HG02763 (cell line): ENCODE data around the gene NTRK3.

Experiments used
- ATAC-seq: cut with Tn5 transposase; IDR thresholded peaks from one replicate; pipeline ENCODE4 v1.9.1; 2021; ENCODE audit warnings: mild to moderate bottlenecking, moderate library complexity; ENCODE audit not compliant: unreplicated experiment

NTRK3 gene

DNA sequence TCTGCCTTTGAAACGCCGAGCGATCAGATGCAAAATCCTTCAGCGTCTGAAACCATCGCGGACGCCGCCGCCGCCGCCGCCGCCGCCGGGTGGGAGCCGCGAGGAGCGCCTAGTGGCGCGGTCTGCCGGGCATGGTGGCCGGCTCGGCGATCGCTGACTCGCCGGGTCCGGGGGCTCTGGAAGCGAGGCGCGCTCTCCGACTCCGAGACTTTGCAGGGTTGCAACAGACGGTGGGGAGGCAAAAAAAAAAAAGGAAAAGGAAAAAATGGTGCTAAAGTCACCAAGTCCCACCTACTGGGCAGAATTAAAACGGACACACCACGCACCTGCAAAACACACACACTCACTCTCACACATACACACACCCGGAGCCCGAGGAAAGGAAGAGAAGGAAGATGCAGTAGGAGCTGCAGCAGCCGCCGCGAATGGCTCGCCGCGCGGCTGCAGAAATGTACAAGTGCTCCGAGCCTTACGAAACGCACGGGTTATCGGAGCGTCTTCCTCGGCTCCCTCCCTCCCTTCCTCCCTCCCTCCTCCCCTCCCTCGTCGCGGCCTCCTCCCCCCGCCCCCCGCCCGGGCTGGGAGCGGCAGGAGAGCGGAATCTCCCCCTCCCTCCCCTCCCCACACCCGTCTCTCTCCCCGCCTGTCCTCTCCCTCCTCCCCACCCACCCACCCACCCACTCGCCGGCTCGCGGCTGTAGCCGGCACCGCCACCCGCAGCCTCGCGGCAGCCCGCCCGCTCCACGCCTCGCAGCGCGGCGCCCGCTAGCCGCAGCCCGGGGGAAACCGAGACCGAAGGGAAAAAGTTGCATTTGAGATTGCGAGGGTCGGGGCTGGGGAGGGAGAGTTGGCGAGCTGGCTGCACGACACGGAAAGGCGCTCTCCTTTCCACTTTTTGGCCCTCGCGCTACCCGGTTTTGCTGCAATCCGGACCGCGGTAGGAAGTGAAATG, at the start of gene NTRK3:
TSS of gene NTRK3 (minus strand) at position 461 of the 952 bp plus-strand sequence. CDS start 586 bp downstream, outside the sequence.
- no peak for ATAC-seq

DNA sequence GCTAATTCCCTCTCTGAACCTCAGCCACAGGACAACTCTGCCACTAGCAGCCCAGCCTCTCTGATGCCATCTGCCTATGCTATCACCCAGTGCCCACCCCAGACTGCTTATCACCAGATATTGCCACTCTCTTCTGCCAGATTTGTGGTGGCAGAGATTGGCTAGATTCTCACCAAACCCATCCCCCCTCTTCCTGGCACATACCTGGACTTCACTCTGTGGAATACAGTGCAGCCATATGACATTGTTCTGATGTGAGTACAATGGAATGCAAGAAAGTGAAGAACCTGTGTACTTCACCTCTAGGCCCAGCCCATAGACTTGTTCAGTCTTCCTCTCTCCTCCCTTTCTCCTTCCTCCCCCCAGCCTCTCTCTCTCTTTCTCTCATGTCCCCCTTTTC, 46.9 kb upstream of the NTRK3 start:
- ATAC-seq: no peak

GRCh38 chr15:88302373-88302772, 45.8 kb upstream of the NTRK3 start:
- ATAC-seq: no peak

- ATAC-seq: no peak
Measured at GRCh38 chr15:88301311-88301710, 44.8 kb upstream of the NTRK3 start.

DNA sequence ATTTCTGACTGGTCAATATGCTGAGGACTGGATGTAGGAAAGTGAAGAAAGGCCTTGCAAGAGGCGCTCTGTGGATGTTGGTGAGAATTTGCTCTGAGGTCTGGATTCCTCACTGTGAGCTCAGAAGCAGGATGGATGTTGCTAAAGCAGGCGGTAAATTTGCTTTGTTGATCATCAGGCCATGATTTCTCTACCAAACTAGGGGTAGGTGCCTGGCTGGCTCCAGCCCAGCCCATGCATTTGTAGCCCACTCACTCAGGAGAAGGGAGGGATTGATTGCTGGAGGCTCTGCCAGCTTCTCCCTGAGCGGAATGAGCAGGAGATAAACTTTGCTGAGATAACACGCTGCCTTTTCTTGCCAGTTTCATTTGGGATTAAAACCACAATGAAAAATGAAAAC, 44.3 kb upstream of the NTRK3 start:
- ATAC-seq: no peak

DNA sequence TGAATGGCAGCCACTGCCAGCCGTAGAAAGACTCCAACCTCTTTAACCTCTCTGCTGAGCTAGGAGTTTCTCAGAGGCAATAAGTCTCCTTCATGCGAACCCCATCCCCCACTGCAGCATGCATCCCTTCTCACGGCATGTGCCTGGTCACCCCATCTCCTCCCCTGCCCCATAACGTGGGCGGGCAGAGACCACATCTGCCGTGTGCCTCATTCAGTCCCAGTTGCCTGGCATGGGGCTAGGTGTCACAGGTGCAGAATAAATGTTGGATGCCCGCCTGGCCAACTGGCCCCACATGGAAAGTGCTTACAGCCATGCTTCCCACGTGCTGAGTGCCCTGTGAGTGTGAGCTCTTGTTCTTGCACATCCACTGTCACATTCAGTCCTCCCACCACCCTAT, 43.5 kb upstream of the NTRK3 start:
- no peak for ATAC-seq

DNA sequence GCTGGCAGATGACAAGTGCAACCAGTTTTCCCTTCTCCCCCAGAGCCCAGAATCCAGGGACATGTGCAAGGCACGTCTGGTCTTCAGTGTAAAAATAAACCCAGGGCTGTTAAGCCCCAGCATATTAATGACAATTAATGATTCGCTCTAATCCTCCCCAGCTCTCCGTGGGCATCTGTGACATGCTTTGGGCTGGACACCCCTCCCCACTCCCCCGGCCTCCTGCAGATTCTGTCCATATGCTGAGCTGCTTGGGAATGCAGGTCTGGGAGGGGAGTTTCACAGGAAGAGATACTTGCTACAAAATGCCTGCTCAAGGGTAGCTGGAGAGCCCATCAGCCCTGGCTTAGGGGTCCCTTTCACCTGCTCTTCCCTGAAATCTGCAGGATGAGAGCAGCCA, 43.0 kb upstream of the NTRK3 start:
- no peak for ATAC-seq

DNA sequence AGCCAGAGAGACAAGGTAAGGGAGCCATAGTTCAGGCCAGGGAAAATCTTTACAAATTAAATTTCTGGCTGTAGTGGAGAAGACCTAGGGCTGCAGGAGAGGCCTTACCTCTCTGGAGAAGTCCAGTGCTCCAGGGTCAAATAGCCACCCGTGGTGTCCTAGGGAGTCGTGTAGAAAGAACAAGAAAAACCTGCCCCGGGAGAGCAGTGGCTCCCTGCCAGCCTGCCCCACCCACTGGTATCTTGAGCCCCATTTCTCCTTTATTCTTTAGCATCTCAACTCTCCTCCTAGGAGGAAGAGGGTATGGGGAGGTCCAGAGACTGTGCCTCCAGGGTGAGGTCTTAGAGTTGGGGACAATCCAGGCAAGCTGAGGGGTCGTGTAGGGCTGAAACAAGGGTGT, 32.1 kb upstream of the NTRK3 start:
- no peak for ATAC-seq

GRCh38 chr15:88288206-88288605, 31.7 kb upstream of the NTRK3 start:
- ATAC-seq: no peak

GRCh38 chr15:88284318-88284998, 27.9 kb upstream of the NTRK3 start:
- no peak for ATAC-seq

DNA sequence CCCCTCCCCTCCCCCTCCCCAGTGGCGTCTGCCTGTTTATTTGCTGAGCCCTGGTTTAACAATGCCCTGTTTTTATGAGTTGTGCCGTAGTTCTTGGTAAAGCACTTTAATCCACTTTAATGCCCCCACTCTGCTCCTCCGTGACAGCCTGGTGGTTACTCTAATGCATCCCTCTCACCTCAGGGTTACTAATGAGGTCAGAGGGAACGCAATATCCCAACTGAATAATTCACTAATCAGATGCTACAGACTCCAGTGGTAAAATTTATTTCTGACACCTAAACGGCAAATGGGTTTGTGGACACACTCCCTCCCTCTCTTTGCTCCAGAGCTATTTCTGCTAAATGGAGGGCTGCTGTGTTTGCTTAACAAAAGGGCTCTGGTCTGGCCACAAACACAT, 26.1 kb upstream of the NTRK3 start:
- ATAC-seq: no peak

DNA sequence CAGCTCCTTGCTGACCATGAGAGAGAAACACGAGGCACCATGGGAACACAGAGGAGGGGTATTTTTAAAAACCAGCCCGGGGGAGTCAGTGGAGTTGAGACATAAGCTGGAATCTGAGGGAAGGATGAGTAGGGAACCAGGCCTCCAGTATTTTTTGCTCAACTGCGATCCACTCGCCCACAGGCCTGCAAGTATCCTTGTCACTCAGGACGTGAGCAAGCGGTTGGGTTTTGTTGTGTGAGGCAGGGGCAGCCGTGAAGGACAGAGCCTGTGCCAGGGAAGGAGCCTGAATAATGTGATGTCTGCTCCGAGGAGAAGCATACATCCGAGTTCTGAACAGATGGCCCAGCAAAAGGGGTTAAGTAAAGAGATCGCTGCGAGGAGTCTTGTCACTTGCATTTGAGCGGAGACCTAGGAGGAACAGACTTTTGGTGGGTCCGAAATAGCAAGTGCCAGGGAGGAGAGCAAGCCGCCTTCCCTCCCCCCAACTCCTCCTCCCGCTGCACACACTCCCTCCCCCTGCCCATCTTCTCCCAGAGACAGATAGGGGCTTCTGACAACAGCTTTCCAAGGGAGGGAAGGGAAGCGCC, 20.4 kb upstream of the NTRK3 start:
- ATAC-seq: no peak

DNA sequence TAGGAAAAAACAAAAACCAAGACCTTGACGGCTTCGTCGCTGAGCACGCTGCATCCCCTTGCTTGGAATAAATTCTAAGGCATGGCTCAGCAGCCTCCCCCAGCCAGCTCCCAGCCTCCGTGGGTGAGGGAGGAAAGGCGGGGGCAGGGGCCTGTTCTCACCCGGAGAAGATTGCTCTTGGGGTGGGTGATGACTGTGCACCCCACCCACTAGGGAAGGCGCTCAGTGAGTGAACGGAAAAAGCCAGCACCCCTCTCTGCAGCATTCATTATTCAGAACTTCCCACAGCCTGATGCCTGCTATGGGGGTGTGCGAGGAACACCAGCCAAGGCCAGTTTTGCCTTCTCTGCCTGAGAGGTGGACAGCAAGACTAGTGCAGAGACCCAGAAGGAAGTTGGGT, 19.3 kb upstream of the NTRK3 start:
- no peak for ATAC-seq

DNA sequence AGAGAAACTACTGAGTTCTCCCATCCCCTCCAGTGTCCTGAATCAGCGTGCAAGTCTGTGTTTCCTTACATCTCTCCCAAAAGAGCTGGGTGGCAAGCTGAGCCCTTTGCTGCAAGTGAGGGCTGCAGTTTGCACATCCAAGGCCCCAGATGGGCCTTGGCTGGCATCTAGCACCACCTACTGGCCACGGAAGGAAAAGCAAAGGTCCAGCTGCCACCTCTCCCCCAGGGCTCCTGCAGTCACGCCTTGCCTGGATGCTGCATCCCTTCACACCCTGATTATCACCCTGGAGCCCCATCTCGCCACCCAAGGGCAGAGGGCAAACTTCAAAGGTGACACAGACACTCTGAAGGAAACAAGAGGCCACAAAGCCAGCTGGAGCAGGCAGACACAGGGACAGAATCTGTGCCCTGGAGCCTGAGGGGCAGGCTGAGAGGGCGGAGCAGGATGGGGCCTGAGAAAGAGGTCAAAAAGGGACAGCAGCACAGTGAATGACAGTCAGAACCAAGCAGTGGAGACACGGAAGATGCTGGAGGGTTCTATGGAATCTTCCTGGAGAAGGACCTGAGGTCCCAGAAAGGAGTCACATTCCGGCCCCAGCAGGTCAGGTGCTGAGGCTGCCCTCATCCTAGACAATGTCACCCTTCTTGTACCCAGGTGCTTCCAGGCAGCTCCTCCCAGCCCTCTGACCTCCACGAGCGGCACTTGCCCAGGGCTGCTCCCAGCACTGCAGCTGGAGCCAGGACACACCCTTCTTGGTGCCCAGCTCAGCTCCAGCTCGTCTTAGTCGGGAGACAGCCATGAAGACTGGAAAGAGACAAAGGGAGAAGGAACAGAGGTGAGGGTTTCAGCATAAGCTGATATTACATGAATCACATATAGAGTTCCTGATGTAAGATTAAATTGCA, 18.3 kb upstream of the NTRK3 start:
- no peak for ATAC-seq

DNA sequence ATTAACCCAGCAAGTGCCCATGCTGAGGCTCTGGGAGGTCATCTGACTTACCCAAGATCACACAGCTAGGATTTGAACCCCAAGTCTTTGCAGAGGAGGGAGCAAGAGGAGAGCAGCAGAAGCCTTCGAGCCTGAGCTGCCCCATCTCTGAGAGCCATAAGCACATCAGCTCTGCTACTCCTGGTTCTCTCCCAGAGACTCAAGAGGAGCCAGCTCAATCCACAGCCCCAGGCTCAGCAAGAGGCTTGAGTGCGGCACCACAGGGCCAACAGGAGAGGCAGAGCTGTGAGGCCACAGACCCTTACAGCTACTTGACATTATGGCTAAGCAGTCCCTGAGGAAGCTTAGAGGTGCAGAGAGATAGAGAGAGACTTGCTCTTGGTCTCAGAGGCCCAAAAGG, 15.9 kb upstream of the NTRK3 start:
- ATAC-seq: no peak

GRCh38 chr15:88269356-88270062, 13.0 kb upstream of the NTRK3 start:
- no peak for ATAC-seq

- ATAC-seq: no peak
Measured at GRCh38 chr15:88267720-88268119, 11.2 kb upstream of the NTRK3 start.

DNA sequence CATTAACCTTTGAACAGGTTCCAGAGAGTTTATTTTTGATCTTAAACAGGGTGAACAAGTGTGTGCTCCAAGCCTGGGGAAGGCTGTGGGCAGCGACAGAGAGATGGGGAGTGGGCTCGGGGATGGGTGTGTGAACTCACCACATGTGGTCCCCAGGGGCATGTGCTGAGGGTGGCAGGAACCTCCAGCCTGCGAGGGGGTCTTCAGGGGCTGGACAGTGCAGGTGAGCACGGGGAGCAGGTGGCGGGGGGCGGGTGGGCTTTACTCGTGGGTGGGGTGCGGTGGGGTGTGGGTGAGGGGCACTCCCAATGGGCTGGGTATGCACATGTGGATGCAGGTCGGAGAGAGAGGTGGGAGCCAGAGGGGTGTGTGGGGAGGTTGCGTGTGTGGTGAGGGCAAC, 9.6 kb upstream of the NTRK3 start:
- ATAC-seq: no peak

- no peak for ATAC-seq
Measured at GRCh38 chr15:88264622-88265021, 8.1 kb upstream of the NTRK3 start.

DNA sequence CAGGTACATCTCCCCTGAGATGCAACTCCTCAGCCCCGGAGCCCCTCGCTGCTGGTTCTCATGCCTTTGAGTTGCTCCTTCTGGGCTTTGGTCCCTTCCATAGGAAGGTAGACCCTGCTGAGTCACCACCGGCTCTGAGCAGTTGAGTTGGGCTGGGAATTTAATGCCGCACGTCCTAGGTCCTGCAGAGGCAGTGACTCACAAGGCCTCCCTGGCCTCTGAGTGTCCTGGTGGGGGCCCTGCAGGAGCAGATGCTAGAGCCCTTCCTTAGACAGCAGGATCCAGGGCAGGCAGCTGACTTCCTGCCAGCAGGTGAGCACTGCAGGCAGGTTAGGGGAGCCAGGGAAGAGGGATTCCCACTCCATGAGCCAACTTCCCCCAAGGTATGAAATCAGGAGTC, 5.5 kb upstream of the NTRK3 start:
- ATAC-seq: no peak
